ENCODE measurements around the gene PHLPP1.

Gene PHLPP1

DNA sequence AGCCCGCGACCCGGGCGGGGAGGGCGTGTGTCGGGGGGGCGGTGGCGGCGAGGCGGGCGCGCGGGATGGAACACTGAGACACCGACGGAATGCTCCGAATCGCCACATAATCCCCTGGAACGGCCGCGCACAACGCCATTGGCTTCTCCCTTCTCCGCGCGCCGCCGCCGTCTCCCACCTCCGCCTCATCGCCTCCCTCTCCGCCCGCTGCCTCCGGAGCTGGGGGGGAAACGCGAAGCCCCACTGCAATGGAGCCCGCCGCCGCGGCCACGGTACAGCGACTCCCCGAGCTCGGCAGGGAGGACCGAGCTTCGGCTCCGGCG lies at the start of gene PHLPP1:
Gene PHLPP1, plus strand, starts transcription at position 106 of the 323 bp plus-strand sequence. Its CDS starts 143 bp downstream, at position 249.
- Mint-ChIP-seq H3K27me3 (ENCODE audit: low read depth, poor library complexity) (peaks cover 2% of the 10 kb centered on the region), H3K9me3 (no peaks in the 10 kb centered on the region), H3K4me1 (peaks cover 58% of the 10 kb centered on the region), H3K4me3 (peak within 1 kb of the TSS; percentile 87), H3K27ac (peak within 1 kb of the TSS; percentile 98), H3K36me3 (ENCODE audit: low read depth) (no peaks in the 10 kb centered on the region)
- no peak for TF ChIP-seq CTCF (IDR thresholded peaks at IDR 0.05)
- no peak for DNase-seq

- Mint-ChIP-seq H3K4me1 (peaks cover 11% of the 10 kb centered on the region), H3K36me3 (ENCODE audit: low read depth) (no peaks in the 10 kb centered on the region), H3K4me3 (no peak overlapping the region), H3K27me3 (ENCODE audit: low read depth, poor library complexity) (peaks cover 5% of the 10 kb centered on the region), H3K27ac (no peak overlapping the region), H3K9me3 (peaks cover 6% of the 10 kb centered on the region)
- DNase-seq, result no peak
- no peak for TF ChIP-seq CTCF (IDR thresholded peaks at IDR 0.05)
Observed at GRCh38 chr18:62669225-62669624, 46.1 kb upstream of the PHLPP1 start.

DNA sequence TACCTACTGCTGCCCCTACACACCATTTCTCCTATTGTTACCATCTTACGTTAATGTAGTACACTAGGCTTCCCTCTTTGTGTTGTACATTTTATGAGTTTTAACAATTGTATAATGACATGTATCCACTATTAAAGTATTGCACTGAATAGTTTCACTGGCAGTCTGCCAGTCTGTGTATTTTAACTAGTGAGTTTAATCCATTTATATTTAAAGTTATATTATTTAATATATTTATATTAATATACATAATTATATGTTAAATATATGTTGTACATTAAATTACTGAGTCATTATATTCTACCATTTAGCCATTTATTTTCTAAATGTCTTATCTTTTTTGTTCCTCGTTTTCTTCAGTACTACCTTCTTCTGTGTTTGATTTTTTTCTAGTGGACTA lies 44.8 kb upstream of the PHLPP1 start:
- Mint-ChIP-seq H3K27ac (no peak overlapping the region), H3K4me1 (peaks cover 11% of the 10 kb centered on the region), H3K9me3 (peaks cover 6% of the 10 kb centered on the region), H3K4me3 (no peak overlapping the region), H3K27me3 (ENCODE audit: low read depth, poor library complexity) (peaks cover 5% of the 10 kb centered on the region), H3K36me3 (ENCODE audit: low read depth) (no peaks in the 10 kb centered on the region)
- TF ChIP-seq CTCF (IDR thresholded peaks at IDR 0.05), result no peak
- DNase-seq, result no peak

DNA sequence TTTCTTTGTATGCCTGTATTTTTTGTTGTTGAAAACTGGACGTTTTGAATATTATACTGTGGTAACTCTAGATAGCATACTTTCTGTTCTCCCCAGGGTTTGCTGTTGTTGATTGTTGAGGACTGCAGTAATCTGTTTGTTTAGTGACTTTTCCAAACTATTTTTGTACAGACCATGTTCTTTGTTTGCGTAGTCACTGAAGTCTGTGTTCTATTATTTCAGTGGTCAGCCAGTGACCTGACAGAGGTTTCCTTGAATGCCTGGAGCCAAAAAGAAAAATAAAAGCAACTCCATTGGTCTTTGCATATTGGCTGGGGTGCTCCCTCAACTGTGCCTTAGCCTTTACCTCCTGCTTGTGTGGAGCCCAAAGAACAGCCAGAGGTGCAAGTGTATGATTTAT lies 42.7 kb upstream of the PHLPP1 start:
- H3K27me3 Mint-ChIP-seq (ENCODE audit: low read depth, poor library complexity), result peaks cover 5% of the 10 kb centered on the region
- no peak for TF ChIP-seq CTCF (IDR thresholded peaks at IDR 0.05)
- H3K36me3 Mint-ChIP-seq (ENCODE audit: low read depth), result no peaks in the 10 kb centered on the region
- no peak for DNase-seq
- H3K9me3 Mint-ChIP-seq, result peaks cover 10% of the 10 kb centered on the region
- H3K4me1 Mint-ChIP-seq, result peaks cover 11% of the 10 kb centered on the region
- H3K27ac Mint-ChIP-seq, result no peak overlapping the region
- H3K4me3 Mint-ChIP-seq, result no peak overlapping the region

DNA sequence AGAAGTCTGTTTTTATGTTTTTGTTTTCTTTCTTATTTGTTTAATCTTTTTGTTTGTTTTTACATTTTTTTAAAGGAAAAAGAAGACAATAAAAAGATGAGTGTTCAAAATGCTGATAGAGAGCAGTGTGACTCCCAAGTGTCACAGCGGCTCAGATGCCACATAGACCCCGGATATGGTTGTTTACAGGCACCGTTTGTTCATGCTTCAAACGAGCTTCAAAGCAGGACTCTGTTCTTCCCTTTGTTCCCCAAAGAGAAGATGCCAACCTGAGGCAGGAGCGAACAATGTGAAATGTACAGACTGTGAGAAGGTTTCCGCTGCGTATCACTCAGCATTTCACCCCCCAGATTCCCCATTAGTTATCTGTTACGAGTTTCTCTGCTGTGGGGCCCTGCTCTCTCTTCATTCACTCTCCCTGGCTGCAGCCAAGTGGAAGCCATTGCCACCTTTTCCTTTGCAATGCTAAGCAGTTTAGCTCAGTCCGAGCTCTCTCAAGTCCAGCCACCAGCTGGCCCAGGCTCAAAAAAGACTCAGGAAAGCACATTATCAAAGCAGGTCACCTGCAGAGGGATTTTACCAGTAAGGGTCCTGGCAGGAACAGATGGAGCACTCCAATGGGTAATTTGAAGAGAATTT lies 36.4 kb upstream of the PHLPP1 start:
- Mint-ChIP-seq H3K36me3 (ENCODE audit: low read depth) (no peaks in the 10 kb centered on the region), H3K4me3 (no peak overlapping the region), H3K27ac (peak overlapping the region; percentile 87), H3K4me1 (peaks cover 15% of the 10 kb centered on the region), H3K9me3 (peaks cover 4% of the 10 kb centered on the region), H3K27me3 (ENCODE audit: low read depth, poor library complexity) (no peaks in the 10 kb centered on the region)
- no peak for DNase-seq
- TF ChIP-seq CTCF (IDR thresholded peaks at IDR 0.05), result no peak

GRCh38 chr18:62682371-62682770 lies 33.0 kb upstream of the PHLPP1 start:
- Mint-ChIP-seq H3K27ac (no peak overlapping the region), H3K4me1 (peaks cover 15% of the 10 kb centered on the region), H3K9me3 (peaks cover 23% of the 10 kb centered on the region), H3K4me3 (no peak overlapping the region), H3K27me3 (ENCODE audit: low read depth, poor library complexity) (no peaks in the 10 kb centered on the region), H3K36me3 (ENCODE audit: low read depth) (peaks cover 5% of the 10 kb centered on the region)
- no peak for DNase-seq
- TF ChIP-seq CTCF (IDR thresholded peaks at IDR 0.05), result no peak

Data from nephron progenitor cell (in vitro differentiated cells).